ENCODE data around the gene KIF17. TPM values are rescaled to one million over a fixed set of nuclear protein-coding genes. Genes with fewer than 3 reads are reported as not detected.
A peak's percentile ranks its signal among the peaks of the same experiment; 100 is the strongest.

The KIF17 gene
- total RNA-seq, 3 donors from 2014 or later (not counting 1 experiment from before 2014, with no cell fraction given), result not detected

DNA sequence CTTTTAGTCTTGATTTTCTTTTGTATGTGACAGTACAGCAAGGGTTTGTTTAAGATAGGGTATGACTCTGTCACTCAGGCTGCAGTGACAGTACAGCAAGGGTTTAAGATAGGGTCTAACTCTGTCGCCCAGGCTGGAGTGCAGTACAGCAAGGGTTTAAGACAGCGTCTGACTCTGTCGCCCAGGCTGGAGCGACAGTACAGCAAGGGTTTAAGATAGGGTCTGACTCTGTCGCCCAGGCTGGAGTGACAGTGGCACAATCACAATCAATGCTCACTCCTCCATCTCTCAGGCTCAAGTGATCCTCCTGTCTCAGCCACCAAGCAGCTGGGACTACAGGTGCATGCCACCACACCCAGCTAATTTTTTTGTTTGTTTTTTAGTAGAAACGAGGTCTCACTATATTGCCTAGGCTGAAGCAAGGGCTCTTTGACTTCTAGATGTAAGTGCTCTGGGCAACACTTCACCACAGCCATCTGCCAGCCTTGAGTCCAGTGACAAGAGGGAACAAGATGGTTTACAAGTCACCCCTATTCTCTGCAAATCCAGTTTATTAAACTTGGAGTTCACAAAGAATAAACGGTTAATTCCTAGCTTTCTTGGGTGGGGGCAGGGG lies 15.7 kb upstream of the KIF17 start:
- Histone ChIP-seq H3K27ac (ENCODE audit: low read length) (no peak overlapping the region), H3K27me3 (ENCODE audit: control insufficient read depth, insufficient read depth, low read length) (peaks cover 15% of the 10 kb centered on the region), H3K4me1 (ENCODE audit: control insufficient read depth, insufficient read depth, low read length) (peaks cover 23% of the 10 kb centered on the region), H3K36me3 (ENCODE audit: control insufficient read depth, insufficient read depth, low read length) (peaks cover 8% of the 10 kb centered on the region), H3K9me3 (ENCODE audit: control insufficient read depth, insufficient read depth, low read length) (no peaks in the 10 kb centered on the region), H3K4me3 (ENCODE audit: low read length) (peak overlapping the region; percentile 47)
- Mint-ChIP-seq H3K9me3 (no peaks in the 10 kb centered on the region), H3K27me3 (ENCODE audit: low read depth in 2 of 2) (peaks cover 17 to 26% of the 10 kb centered on the region in 2 donors), H3K27ac (peak overlapping the region; percentile 36 to 87), H3K4me3 (peak overlapping the region; percentile 86), H3K4me1 (peaks cover 11 to 25% of the 10 kb centered on the region in 2 donors), H3K36me3 (no peaks in the 10 kb centered on the region)
- WGBS (ENCODE audit: insufficient coverage), result 30% methylated on average over 7 of the region's 7 CpGs
- ATAC-seq (no peak), DNase-seq (no peak)
- intact Hi-C loops (cut with micrococcal nuclease), result loop anchor here (1.0 kb wide), 1 partner anchor 37 kb away; no protein-coding TSS in a partner anchor
- TF ChIP-seq, protein P1, sequence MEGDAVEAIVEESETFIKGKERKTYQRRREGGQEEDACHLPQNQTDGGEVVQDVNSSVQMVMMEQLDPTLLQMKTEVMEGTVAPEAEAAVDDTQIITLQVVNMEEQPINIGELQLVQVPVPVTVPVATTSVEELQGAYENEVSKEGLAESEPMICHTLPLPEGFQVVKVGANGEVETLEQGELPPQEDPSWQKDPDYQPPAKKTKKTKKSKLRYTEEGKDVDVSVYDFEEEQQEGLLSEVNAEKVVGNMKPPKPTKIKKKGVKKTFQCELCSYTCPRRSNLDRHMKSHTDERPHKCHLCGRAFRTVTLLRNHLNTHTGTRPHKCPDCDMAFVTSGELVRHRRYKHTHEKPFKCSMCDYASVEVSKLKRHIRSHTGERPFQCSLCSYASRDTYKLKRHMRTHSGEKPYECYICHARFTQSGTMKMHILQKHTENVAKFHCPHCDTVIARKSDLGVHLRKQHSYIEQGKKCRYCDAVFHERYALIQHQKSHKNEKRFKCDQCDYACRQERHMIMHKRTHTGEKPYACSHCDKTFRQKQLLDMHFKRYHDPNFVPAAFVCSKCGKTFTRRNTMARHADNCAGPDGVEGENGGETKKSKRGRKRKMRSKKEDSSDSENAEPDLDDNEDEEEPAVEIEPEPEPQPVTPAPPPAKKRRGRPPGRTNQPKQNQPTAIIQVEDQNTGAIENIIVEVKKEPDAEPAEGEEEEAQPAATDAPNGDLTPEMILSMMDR (IDR thresholded peaks at IDR 0.05), result no peak

DNA sequence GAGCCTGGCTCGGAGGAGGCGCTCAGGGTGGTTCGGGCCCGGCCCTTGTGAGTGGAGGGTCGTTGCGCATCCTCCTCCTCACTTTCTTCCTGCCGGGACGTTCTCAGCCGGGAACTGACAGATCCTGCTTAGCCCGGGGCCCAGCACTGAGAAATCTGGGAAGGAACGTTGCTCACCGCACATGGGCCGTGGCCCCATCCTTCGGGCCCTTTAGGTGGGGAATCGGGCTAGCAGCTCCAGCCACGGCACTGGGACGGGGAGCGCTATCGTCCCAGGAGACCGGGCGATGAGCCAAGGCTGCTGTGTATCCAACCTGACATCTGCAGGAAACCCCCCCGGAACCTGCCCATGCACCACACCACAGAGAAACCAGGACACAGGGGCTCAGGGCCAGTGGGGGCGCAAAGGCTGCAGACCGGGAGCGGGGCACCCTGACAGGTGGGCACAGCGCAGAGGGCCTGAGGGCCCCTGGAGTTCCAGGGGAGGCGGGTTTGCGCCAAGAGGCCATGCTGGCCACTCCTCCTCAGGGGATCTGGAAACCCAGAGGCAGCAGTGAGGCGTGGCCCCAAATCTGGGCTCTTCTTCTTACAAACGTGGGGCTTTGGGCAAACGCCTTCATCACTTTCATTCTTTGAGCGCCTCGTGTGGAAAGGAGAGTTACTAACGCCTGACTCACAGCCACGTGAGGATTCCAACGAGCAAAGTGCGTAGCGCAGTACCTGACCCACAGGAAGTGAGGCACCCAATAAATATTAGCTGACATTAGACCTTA lies 15.0 kb upstream of the KIF17 start, which contains the start of gene SH2D5:
SH2D5 (minus strand) TSS at position 116 of the 772 bp plus-strand sequence. CDS start 4,659 bp downstream, outside the sequence.
- DNase-seq (peak; percentile 66 to 82), ATAC-seq (peak; percentile 79 to 88 (median 82))
- H3K4me1 Mint-ChIP-seq, result peaks cover 11 to 31% of the 10 kb centered on the region in 2 donors
- H3K36me3 Mint-ChIP-seq, result no peaks in the 10 kb centered on the region
- no peaks in the 10 kb centered on the region for H3K9me3 Mint-ChIP-seq
- H3K4me3 Mint-ChIP-seq, result peak within 1 kb of the TSS; percentile 90
- Histone ChIP-seq H3K36me3 (ENCODE audit: control insufficient read depth, insufficient read depth, low read length) (peaks cover 8% of the 10 kb centered on the region), H3K27me3 (ENCODE audit: control insufficient read depth, insufficient read depth, low read length) (peaks cover 15% of the 10 kb centered on the region), H3K27ac (ENCODE audit: low read length) (no peak within 1 kb of the TSS), H3K4me3 (ENCODE audit: low read length) (peak within 1 kb of the TSS; percentile 47), H3K9me3 (ENCODE audit: control insufficient read depth, insufficient read depth, low read length) (no peaks in the 10 kb centered on the region), H3K4me1 (ENCODE audit: control insufficient read depth, insufficient read depth, low read length) (peaks cover 23% of the 10 kb centered on the region)
- WGBS (ENCODE audit: insufficient coverage), result 1% methylated on average over 38 of the region's 38 CpGs
- peak within 1 kb of the TSS; percentile 36 to 87 for H3K27ac Mint-ChIP-seq
- peaks cover 24 to 32% of the 10 kb centered on the region in 2 donors for H3K27me3 Mint-ChIP-seq (ENCODE audit: low read depth in 2 of 2)
- intact Hi-C loops (cut with micrococcal nuclease), result loop anchor here (1.0 kb wide), 1 partner anchor 36 kb away; no protein-coding TSS in a partner anchor
- TF ChIP-seq, protein P1 (IDR thresholded peaks at IDR 0.05), result peak; percentile 17

DNA sequence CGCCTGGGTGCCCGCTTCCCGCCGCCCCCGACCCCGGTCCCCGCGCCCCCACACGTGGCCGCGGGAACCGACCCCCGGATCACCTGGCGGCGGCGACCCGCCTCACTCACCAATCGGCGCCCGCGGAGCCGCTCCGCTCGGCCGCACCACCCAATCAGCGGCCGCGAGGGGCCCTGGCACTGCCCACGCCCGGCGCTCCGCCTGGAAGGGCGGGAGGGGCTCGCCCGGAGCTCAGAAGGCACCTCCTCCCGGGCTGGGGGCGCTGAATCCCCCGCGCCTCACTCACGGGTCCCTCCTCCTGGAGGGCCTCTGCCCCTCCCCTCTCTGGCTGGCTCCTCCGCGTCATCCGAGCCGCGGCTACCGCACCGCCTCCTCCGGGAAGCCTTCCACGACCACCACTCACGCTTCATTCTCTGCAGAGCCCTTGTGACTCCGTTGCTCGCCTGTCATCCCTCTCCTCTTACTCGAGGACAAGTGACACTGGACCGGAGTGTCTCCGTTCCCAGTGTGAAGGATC lies 14.3 kb upstream of the KIF17 start:
- TF ChIP-seq, protein P1 (IDR thresholded peaks at IDR 0.05), result no peak
- Histone ChIP-seq H3K27ac (ENCODE audit: low read length) (no peak overlapping the region), H3K9me3 (ENCODE audit: control insufficient read depth, insufficient read depth, low read length) (no peaks in the 10 kb centered on the region), H3K4me1 (ENCODE audit: control insufficient read depth, insufficient read depth, low read length) (peaks cover 23% of the 10 kb centered on the region), H3K36me3 (ENCODE audit: control insufficient read depth, insufficient read depth, low read length) (peaks cover 4% of the 10 kb centered on the region), H3K4me3 (ENCODE audit: low read length) (peak overlapping the region; percentile 47), H3K27me3 (ENCODE audit: control insufficient read depth, insufficient read depth, low read length) (peaks cover 15% of the 10 kb centered on the region)
- Mint-ChIP-seq H3K27me3 (ENCODE audit: low read depth in 2 of 2) (peaks cover 25 to 32% of the 10 kb centered on the region in 2 donors), H3K9me3 (no peaks in the 10 kb centered on the region), H3K4me3 (peak overlapping the region; percentile 86), H3K4me1 (peaks cover 11 to 31% of the 10 kb centered on the region in 2 donors), H3K36me3 (no peaks in the 10 kb centered on the region), H3K27ac (peak overlapping the region in 1 of 2 donors; percentile 87)
- DNase-seq (peak; percentile 49 to 69), ATAC-seq (peak; percentile 59 to 74 (median 72))
- intact Hi-C loops (cut with micrococcal nuclease), result no loop called here
- under 1% methylated on average over 55 of the region's 55 CpGs for WGBS (ENCODE audit: insufficient coverage)

Data from natural killer cell (primary cell).